Measurements from ENCODE around the gene NR2F2.
A peak's percentile ranks its signal among the peaks of the same experiment; 100 is the strongest.

Gene NR2F2

GRCh38 chr15:96351761-96352603, 21.5 kb downstream of the NR2F2 start:
- Histone ChIP-seq H3K27ac (ENCODE audit: low read length) (no peak overlapping the region), H3K9me3 (replicated peaks; ENCODE audit: insufficient read depth, low read length) (no peaks in the 10 kb centered on the region), H4K20me1 (ENCODE audit: insufficient read depth, low read length) (no peaks in the 10 kb centered on the region), H2AFZ (ENCODE audit: low read length) (0 out of 2 replicates have a peak overlapping the region, but pooled peaks have one; percentile 7), H3K79me2 (ENCODE audit: low read length) (no peaks in the 10 kb centered on the region), H3K4me1 (ENCODE audit: low read length) (0 out of 2 replicates have a peak, but pooled peaks cover 4% of the 10 kb centered on the region), H3K9ac (ENCODE audit: low read length) (no peak overlapping the region), H3K4me2 (ENCODE audit: low read depth, low read length) (peak overlapping the region; percentile 48; the same call in 1 of the 2 replicates), H3K36me3 (replicated peaks; ENCODE audit: insufficient read depth, low read length) (no peaks in the 10 kb centered on the region), H3K27me3 (replicated peaks; ENCODE audit: insufficient read depth, low read length) (peaks cover 40% of the 10 kb centered on the region), H3F3A (ENCODE audit: insufficient read depth, low read length) (no peaks in the 10 kb centered on the region), H3K9me2 (replicated peaks; ENCODE audit: insufficient read depth, low read length) (no peaks in the 10 kb centered on the region), H3K4me3 (ENCODE audit: low read length) (no peak overlapping the region)
- no peak for DNase-seq
- TF ChIP-seq EZH2phosphoT487 (IDR thresholded peaks at IDR 0.05; ENCODE audit: low read length) (no peak), CTCF (IDR thresholded peaks at IDR 0.05; ENCODE audit: low read length) (no peak), EZH2 (optimal IDR thresholded peaks at IDR 0.05; ENCODE audit: low read depth, low read length) (no peak)

GRCh38 chr15:96352604-96353405, 22.3 kb downstream of the NR2F2 start:
- Histone ChIP-seq H3K27me3 (replicated peaks; ENCODE audit: insufficient read depth, low read length) (peaks cover 44% of the 10 kb centered on the region), H3K79me2 (ENCODE audit: low read length) (no peaks in the 10 kb centered on the region), H4K20me1 (ENCODE audit: insufficient read depth, low read length) (no peaks in the 10 kb centered on the region), H3K4me1 (ENCODE audit: low read length) (0 out of 2 replicates have a peak, but pooled peaks cover 4% of the 10 kb centered on the region), H2AFZ (ENCODE audit: low read length) (no peak overlapping the region), H3K4me3 (ENCODE audit: low read length) (no peak overlapping the region), H3K4me2 (ENCODE audit: low read depth, low read length) (no peak overlapping the region; the same call in 1 of the 2 replicates), H3K9me2 (replicated peaks; ENCODE audit: insufficient read depth, low read length) (no peaks in the 10 kb centered on the region), H3K27ac (ENCODE audit: low read length) (no peak overlapping the region), H3F3A (ENCODE audit: insufficient read depth, low read length) (no peaks in the 10 kb centered on the region), H3K36me3 (replicated peaks; ENCODE audit: insufficient read depth, low read length) (no peaks in the 10 kb centered on the region), H3K9me3 (replicated peaks; ENCODE audit: insufficient read depth, low read length) (no peaks in the 10 kb centered on the region), H3K9ac (ENCODE audit: low read length) (no peak overlapping the region)
- DNase-seq: no peak
- TF ChIP-seq EZH2phosphoT487 (IDR thresholded peaks at IDR 0.05; ENCODE audit: low read length): no peak

GRCh38 chr15:96353416-96353929, 23.0 kb downstream of the NR2F2 start:
- no peaks in the 10 kb centered on the region for H3K9me3 ChIP-seq (replicated peaks; ENCODE audit: insufficient read depth, low read length)
- H3K4me1 ChIP-seq (ENCODE audit: low read length): 0 out of 2 replicates have a peak, but pooled peaks cover 4% of the 10 kb centered on the region
- H3K4me3 ChIP-seq (ENCODE audit: low read length): no peak overlapping the region
- H3K4me2 ChIP-seq (ENCODE audit: low read depth, low read length): no peak overlapping the region
- peaks cover 51% of the 10 kb centered on the region for H3K27me3 ChIP-seq (replicated peaks; ENCODE audit: insufficient read depth, low read length)
- no peak overlapping the region for H3K9ac ChIP-seq (ENCODE audit: low read length)
- no peaks in the 10 kb centered on the region for H3F3A ChIP-seq (ENCODE audit: insufficient read depth, low read length)
- no peak for TF ChIP-seq CTCF (IDR thresholded peaks at IDR 0.05; ENCODE audit: low read length)
- no peak for TF ChIP-seq EZH2 (optimal IDR thresholded peaks at IDR 0.05; ENCODE audit: low read depth, low read length)
- no peak for TF ChIP-seq EZH2phosphoT487 (IDR thresholded peaks at IDR 0.05; ENCODE audit: low read length)
- no peak for DNase-seq
- no peak overlapping the region for H3K27ac ChIP-seq (ENCODE audit: low read length)
- H2AFZ ChIP-seq (ENCODE audit: low read length): no peak overlapping the region
- H4K20me1 ChIP-seq (ENCODE audit: insufficient read depth, low read length): no peaks in the 10 kb centered on the region
- H3K79me2 ChIP-seq (ENCODE audit: low read length): no peaks in the 10 kb centered on the region
- H3K9me2 ChIP-seq (replicated peaks; ENCODE audit: insufficient read depth, low read length): no peaks in the 10 kb centered on the region
- no peaks in the 10 kb centered on the region for H3K36me3 ChIP-seq (replicated peaks; ENCODE audit: insufficient read depth, low read length)

Data from MM.1S (cell line).